Measurements from ENCODE around the gene FAM171A1. TPM values are rescaled to one million over a fixed set of nuclear protein-coding genes. Genes with fewer than 3 reads are reported as not detected.

The FAM171A1 gene
- total RNA-seq, 2 donors from 2014 or later: 50.9 to 65.8 TPM

DNA sequence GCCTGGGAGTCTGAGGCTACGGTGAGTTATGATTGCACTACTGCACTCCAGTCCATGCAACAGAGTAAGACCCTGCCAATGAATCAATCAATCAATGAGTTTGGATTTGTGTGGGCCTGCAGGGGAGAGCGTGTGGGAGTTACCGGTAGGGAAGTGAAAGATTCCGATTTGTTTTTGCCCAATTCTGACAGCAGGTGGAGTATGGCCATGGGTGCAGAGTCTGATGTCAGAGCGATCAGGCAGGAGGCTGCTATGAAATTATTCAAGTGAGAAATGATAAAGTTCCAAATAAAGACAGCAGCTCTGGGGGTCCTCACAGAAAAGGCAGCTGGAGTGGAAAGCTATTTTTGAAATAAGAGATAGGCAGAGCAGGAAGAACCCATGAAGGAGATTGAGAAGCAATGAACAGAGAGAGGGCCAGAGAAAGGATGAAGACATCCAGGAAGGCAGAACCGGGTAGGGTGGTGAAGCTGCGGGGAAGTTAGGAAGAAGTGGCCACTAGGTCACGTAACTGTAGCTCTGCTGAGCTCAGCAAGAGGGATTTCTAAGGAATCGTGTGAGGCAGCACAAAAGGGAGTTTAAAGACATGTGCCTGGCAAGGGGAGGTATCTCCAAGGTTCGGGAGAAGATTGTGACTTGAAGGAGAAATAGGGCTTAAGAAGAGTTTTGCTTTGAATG is 108.9 kb downstream of the FAM171A1 start:
- Histone ChIP-seq H3K9ac (ENCODE audit: low read depth in 2 of 2, low read length in 2 of 2) (no peak overlapping the region), H3K9me3 (no peaks in the 10 kb centered on the region)
- intact Hi-C loops (cut with DNase I): loop anchor here (2.0 to 5.0 kb wide), 2 partner anchors 40 to 107 kb away; no protein-coding TSS in a partner anchor

DNA sequence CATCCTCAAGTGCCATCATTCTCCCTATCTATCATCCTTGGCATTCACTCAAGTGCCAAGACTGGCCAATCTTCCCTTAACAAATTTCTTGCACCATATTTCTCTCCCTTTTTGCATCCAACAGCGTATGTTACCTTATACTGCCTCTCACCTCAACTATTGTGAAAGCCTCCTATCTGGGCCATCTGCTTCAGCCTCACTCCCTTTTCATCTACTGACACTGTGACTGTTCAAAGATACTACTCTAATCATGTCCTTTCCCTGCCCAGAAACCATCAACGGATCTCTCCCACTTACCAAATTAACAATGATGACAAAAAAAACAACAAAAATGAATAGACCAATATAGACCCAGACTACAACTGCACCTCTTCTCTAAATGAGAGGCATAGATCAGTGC is 112.0 kb downstream of the FAM171A1 start:
- Histone ChIP-seq H3K4me1 (no peaks in the 10 kb centered on the region), H3K27me3 (no peaks in the 10 kb centered on the region), H3K4me3 (no peak overlapping the region), H3K9ac (ENCODE audit: low read depth in 2 of 2, low read length in 2 of 2) (no peak overlapping the region), H3K9me3 (no peaks in the 10 kb centered on the region), H3K27ac (no peak overlapping the region), H3K36me3 (no peaks in the 10 kb centered on the region)
- no peak for DNase-seq
- intact Hi-C loops (cut with DNase I): no loop called here
- TF ChIP-seq, protein P1, sequence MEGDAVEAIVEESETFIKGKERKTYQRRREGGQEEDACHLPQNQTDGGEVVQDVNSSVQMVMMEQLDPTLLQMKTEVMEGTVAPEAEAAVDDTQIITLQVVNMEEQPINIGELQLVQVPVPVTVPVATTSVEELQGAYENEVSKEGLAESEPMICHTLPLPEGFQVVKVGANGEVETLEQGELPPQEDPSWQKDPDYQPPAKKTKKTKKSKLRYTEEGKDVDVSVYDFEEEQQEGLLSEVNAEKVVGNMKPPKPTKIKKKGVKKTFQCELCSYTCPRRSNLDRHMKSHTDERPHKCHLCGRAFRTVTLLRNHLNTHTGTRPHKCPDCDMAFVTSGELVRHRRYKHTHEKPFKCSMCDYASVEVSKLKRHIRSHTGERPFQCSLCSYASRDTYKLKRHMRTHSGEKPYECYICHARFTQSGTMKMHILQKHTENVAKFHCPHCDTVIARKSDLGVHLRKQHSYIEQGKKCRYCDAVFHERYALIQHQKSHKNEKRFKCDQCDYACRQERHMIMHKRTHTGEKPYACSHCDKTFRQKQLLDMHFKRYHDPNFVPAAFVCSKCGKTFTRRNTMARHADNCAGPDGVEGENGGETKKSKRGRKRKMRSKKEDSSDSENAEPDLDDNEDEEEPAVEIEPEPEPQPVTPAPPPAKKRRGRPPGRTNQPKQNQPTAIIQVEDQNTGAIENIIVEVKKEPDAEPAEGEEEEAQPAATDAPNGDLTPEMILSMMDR (IDR thresholded peaks at IDR 0.05): no peak

More for the DNA sequence above, 108.9 kb downstream of the FAM171A1 start:
- Histone ChIP-seq H3K36me3 (no peaks in the 10 kb centered on the region), H3K27me3 (no peaks in the 10 kb centered on the region), H3K4me3 (no peak overlapping the region), H3K27ac (no peak overlapping the region), H3K4me1 (no peaks in the 10 kb centered on the region)
- DNase-seq: peak; percentile 39
- TF ChIP-seq, protein P1 (IDR thresholded peaks at IDR 0.05): peak; percentile 27

DNA sequence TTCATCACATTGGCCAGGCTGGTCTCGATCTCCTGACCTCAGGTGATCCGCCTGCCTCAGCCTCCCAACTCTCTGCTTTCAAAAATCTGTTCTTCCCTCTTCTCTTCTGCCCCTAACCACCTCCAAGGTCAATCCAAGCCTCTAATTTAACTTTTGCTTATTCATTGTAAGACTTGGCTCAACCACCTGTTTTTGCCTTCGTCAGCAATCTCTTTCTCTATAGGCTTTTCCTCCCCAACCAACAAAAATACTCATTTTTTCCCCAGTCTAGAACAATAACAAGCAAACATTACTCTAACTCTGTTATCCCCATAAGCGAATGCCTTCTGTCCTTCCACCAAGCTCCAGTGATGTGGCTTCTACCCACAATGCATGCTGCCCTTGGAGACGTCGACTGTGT is 112.8 kb downstream of the FAM171A1 start:
- H3K4me3 ChIP-seq: no peak overlapping the region
- no peaks in the 10 kb centered on the region for H3K36me3 ChIP-seq
- no peaks in the 10 kb centered on the region for H3K27me3 ChIP-seq
- DNase-seq: no peak
- no peak overlapping the region for H3K9ac ChIP-seq (ENCODE audit: low read depth in 2 of 2, low read length in 2 of 2)
- intact Hi-C loops (cut with DNase I): no loop called here
- no peaks in the 10 kb centered on the region for H3K4me1 ChIP-seq
- H3K9me3 ChIP-seq: no peaks in the 10 kb centered on the region
- TF ChIP-seq, protein P1 (IDR thresholded peaks at IDR 0.05): no peak
- H3K27ac ChIP-seq: no peak overlapping the region

DNA sequence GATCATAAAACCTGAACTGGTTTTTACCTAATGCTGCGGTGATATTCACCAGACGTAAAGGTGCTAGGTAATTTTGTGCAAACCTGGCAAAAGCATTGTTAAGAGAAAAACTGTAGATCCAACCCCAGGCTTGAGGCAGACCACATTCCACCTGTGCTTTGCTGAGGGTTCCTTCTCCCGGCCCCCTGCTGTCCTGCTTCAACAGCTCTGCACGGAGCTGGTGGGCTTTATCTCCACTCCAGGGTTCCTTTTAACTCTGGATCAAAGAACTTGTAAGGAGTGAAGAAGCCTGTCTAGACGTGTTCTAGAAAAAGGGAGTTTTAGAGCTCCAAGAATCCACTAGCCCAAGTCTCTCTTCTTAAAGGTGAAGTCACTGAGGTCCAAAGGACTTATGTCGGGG is 115.1 kb downstream of the FAM171A1 start:
- Histone ChIP-seq H3K4me3 (no peak overlapping the region), H3K27ac (no peak overlapping the region), H3K36me3 (no peaks in the 10 kb centered on the region), H3K27me3 (no peaks in the 10 kb centered on the region), H3K4me1 (no peaks in the 10 kb centered on the region), H3K9me3 (no peaks in the 10 kb centered on the region), H3K9ac (ENCODE audit: low read depth in 2 of 2, low read length in 2 of 2) (no peak overlapping the region)
- TF ChIP-seq, protein P1 (IDR thresholded peaks at IDR 0.05): no peak
- intact Hi-C loops (cut with DNase I): no loop called here
- no peak for DNase-seq

DNA sequence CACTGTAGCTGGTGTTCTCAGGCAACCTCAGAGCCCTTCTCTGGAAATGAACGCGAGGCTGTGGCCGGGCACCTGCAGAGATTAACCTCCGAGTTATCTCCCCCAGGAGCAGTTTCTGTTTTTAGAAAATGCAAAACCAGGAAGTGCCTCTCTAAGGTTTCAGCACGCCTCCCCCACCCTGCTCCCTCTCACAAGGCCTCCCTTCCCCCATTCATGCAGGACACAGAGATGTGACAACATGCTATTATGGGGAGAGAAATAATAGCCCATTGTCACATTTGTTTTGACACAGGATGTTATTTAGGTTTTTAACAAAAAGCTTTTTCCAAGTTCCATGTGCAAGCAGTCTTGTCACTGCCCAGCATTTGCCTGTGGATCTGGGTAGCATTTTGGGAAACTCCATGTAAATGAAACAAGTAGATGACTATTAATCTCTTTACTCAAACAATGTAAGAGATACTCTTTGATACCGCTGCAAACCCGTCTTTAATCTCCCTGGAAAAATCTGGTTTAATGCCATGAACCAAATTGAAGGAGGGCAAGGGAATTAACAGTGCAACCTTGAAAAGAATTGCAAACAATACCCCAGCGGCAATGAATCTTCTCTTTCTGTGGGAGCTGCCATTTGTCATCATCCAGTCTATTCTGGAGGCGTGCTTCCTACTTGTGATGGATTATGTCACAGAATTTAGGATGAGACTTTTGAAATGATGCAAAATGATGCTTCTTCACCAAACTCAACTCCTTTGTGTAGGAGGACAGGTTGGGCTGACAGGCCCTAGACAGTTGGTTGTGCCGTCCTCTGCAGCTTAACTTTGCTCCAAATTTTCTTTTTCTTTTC is 116.1 kb downstream of the FAM171A1 start:
- no peak for DNase-seq
- Histone ChIP-seq H3K9me3 (no peaks in the 10 kb centered on the region), H3K27me3 (no peaks in the 10 kb centered on the region), H3K36me3 (no peaks in the 10 kb centered on the region), H3K27ac (no peak overlapping the region), H3K9ac (ENCODE audit: low read depth in 2 of 2, low read length in 2 of 2) (no peak overlapping the region), H3K4me3 (no peak overlapping the region), H3K4me1 (no peaks in the 10 kb centered on the region)
- TF ChIP-seq, protein P1 (IDR thresholded peaks at IDR 0.05): no peak
- intact Hi-C loops (cut with DNase I): no loop called here

Measured in colonic mucosa (tissue), 4 donors.